HG03432 (cell line): ENCODE results near the gene PBX1.
A peak's percentile ranks its signal among the peaks of the same experiment; 100 is the strongest.

Experiments
- ATAC-seq: cut with Tn5 transposase; IDR thresholded peaks from one replicate; pipeline ENCODE4 v1.9.1; 2021; ENCODE audit warnings: mild to moderate bottlenecking, moderate library complexity; ENCODE audit not compliant: unreplicated experiment

PBX1 gene

DNA sequence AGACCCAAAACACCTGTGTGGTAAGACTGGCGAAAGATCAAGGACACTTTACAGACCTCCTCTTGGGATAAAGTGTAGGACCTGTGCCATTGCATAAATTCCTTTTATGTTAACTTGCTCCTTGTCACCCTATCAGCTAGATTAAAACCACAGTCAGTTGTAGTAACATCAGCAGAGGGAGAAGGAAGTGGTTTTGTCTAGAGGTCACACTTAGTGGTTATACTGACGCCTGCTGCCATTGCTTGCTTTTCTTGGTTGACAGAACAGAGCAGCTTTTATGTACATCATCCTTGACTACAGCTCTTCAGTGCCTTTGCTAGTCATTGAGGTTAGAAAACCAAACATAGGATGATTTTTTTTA, 101.4 kb downstream of the PBX1 start:
- peak; percentile 85 for ATAC-seq

DNA sequence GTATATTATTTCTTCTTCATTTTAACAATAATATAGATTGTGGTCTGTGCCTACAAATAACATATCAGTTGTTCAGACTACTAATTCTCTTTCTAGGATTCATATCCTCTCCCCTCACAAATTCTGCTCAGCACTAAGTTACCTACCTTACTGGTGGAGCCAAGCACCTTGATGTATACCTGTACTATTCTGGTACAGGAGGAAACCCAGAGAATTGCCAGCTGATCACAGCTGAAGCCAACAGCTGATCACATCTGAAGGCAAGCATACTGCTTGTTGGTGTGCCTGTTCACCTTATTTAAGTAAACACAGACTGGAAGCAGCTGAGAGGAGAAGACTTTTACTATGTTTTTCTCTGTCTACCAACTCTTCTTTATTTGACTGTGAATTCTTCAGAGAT, 101.8 kb downstream of the PBX1 start:
- ATAC-seq = no peak

DNA sequence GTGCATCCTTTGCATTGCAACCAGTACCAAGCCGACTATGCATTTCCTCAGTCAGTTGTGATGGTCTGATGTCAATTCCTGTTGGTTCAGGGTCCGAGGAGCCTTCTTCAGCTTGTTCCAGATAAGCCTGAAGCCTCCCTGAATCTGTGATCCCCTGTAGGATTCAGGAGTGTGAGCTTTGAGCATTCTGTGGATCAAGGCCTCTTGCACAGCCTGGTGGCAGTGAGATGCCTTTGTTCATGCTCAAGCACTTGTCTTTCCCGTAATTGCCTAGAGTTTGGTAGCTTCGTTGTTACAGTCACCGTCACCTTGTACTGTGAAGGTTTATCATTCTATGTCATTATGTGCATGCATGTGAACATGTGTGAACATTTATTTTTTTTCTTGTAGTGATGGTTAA, 103.5 kb downstream of the PBX1 start:
- ATAC-seq = no peak

DNA sequence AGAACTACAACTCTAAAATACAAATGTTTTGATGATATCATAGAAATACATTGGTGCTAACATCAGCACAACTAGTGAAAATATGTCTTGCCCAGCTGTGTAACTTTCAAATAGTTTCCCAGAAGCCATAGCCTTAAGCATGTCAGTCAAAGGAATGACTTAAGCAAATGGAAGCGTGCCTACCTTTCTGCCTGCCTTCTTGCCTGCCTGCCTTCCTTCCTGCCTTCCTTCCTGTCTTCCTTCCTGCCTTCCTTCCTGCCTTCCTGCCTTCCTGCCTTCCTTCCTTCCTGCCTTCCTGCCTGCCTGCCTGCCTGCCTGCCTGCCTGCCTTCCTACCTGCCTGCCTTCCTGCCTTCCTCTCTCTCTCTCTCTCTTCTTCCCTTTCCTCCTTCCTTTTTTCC, 104.0 kb downstream of the PBX1 start:
- no peak for ATAC-seq

DNA sequence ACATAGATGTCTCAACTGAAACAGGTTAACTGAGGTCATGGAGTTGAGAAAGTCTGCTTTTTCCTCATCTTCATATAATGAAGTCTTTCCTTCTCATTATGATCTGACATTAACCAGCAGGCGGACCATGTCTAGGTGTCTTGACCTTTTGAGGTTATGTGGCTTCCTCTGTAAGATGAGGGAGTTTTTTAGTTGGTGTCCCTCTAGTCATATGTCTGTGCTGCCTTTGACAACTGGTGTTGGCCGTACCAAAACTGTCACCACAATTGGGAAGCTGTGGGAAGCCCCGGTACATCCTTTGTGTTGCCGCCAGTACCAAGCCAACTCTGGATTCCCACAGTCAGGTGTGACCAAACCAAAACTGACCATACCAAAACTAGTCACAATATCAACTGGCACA, 105.1 kb downstream of the PBX1 start:
- ATAC-seq = peak; percentile 39

DNA sequence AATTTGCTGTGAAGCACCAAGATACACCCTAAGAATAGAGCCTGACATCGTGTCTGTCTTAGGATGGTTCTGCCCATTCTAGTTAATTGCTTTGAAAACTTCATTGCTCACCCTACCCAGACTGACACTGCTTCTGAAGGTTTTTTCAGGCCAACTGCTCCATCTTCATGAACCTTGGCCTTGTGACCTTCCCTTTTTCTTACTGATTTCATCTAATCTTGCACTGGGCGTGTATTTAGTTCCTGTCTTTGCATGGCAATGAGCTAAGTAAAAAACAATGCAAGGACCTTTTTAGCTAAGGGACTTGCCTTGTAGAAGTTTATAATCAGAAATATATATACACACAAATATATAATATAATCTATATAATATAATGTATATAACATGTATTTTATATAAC, 108.0 kb downstream of the PBX1 start:
- ATAC-seq = no peak

DNA sequence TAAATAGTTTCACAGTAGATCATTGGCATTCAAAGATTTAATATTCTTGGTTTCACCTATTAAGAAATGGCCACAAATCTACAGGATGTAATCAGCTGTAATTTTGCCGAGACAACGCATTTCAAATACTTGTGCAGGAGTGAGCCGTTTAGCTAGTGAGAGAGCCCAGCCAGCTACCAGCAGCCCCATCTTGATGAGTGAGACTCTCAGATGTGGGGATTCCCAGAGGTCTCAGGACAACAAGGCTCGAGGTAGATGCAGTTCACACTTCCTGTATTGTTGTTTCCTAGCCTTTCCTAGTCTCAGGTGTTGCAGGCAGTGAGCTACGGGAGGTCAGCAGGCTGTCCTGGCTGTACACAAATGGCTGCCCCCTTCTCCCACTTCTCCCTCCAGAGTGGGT, 108.6 kb downstream of the PBX1 start:
- ATAC-seq = no peak

DNA sequence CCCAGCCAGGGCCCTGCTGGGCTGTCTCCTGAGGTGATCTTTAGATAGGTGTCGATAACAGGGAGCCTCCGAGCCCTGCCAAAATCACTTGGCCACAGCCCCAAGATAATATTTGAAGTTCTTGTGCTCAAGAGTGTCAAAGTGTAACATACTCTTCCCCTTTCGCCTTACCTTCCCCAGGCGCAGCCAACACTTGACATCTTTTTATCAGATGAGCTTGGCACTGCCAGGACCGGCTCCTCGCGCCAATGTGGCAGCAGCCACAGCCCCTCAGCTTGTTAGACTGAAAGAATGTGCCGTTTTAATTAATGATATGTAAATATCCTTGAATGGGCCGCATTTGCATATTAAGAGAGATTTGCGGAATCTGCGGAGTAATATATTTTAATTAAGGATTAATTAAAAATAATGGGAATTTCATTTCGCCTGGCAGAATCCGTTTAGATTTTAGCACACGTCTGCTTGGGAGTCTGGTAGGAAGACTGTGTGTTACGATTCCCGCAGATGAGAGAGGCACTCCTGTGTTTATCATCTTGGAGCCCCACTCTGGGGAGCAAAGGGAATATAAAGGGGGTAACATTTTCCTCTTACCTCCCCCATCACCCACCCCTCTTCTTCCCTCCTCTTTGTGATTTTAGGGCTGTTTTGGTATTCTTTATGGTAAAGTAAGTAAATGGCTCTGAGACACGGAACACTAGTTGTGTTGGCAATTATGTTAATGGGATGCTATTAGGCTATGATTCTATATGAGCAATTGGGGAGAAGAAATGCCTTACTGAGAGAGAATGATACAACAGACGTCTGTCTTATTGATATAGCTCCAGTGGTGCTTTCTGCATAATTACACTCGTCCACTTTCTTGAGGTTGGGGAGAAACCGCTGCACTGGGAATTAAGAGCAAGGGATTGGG, 109.8 kb downstream of the PBX1 start:
- no peak for ATAC-seq

DNA sequence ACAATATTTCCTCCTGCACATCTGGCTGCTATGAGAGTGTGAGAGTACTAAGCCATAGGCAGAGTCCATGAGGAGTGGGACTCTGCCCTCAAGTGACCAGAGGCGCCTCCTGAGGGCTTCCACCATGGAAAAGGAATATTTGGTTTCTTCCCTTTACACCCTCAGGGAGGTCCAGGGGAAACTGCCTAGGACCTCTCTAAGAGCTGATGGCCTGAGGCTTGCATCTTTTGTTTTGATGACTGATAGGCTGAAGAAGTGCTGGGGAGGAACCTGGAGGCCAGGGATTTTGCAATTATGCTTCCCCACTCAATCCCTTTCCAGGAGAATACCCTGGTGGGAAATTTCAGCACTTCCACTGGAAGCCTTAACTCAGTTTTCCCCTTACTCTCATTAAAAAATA, 111.0 kb downstream of the PBX1 start:
- no peak for ATAC-seq

DNA sequence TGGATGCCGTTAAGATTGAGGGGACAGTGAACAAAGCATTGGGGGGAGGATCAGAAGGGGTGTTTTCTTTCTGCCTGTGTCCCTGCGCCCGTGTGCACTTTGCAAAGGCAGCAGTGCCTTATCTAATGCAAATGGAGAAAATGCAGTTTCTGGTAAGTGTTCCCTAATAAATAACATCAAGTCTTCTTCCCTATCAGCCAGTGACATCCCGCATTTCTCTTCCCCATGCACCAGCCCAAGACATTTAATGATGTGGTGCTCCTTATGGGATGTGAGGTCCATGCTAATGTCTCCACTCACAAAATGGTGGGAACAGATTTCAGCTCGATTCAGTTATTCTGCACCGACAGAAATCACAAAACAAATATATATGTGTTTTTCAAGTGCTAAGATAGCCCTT, 111.8 kb downstream of the PBX1 start:
- ATAC-seq = no peak

DNA sequence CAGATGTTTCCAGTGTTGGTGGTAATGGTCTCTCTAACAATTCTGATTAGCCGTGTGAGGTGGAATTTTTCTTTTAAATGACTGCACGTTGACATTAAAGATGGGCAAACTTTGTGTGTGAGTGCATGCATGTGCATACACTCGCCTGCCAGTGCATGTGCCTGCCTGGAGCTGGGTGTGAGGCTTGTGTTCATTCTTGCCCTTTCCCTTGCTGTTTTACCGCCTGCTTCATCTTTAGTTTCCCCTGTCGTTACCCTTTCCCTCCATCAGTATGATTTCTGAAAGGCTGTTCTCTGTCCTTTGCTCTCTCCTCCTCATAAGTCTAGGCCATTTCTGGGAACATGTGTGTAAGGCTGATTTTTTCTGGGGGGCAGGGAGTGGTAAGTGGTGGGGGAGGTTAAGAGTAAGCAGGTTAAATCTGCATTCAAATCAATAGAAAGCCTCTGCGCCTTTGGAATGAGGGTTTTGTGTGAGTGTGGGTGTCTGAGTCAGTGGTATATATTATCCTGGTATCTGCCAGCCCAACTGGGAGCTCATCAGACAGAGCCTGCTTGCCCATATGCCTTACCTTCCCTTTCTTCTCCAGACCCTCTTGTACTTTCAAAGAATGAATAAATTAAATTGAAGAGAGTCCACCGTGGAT, 112.5 kb downstream of the PBX1 start:
- no peak for ATAC-seq

DNA sequence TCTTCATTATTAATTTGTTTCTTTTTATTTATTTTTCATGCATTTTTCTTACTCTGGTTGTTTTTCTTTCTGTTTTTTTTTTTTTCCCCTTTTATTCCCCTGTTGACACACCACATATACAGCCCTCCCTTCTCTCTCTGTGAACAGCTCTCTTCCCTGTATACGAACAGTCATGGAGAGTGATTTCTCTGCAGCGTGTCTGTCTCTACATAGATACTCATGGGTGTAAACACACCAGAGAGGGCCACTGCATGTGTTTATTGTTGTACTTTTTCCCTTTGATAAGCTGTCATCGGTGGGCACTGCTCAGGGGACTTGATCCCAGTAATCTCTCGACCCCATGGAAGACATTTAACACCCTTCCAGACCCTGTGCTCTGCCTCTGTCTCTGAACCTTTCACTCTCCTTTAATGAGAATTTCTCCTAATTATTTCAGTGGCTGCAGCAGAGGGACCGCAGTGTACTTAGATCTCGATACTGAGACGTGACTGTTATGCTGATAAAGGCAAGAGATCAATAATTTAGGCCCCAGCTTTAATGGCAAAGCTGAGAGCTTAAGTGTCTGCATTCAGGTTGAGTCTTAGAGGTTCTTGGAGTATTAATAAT, 113.1 kb downstream of the PBX1 start:
- ATAC-seq = no peak

DNA sequence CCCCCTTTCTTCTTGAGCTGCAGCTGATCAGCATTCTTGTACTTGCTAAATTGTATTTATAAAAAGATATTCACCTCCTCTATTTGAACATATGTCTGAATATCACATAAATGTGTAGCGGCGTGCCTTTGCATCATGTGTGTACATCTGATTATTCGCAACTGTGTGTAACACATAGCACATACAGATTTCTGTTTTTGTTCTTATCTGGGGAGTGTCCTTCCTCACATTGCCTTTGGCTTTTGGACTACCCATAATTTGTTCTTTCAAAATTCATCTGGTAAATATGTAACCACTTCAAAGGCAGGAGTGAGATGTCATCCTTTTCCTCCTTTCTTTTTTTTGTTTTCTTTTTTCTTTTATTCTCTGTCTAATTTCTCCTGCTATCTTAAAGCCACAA, 113.6 kb downstream of the PBX1 start:
- ATAC-seq = no peak

DNA sequence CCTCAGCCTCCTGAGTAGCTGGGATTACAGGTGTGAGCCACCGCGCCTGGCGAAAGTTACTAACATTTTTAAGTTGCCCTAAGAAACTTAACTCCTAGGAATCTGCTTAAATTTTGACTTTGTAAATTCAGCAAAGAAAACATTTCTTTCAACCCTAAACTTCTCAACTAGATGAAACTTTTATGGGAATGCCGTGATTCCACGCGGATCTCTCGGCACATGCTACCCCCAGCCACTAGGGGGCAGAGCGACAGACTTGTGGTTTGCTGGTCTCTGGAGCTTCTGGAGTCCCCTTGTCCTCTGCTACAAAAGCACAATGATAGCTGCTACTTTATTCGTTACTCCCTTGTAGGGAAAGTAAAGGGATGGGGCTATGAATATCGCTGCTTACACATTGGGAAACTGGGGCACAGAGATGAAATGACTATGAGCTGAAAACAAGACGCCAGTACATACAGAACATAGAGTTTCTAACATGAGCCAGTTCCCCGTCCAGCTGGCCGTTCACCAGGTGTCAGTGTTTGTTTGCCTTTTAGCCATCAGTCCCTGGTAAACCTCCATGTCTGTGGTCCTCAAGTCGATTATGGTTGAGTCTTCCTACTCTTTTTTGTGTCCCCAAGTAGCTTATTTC, 114.7 kb downstream of the PBX1 start:
- ATAC-seq = no peak

DNA sequence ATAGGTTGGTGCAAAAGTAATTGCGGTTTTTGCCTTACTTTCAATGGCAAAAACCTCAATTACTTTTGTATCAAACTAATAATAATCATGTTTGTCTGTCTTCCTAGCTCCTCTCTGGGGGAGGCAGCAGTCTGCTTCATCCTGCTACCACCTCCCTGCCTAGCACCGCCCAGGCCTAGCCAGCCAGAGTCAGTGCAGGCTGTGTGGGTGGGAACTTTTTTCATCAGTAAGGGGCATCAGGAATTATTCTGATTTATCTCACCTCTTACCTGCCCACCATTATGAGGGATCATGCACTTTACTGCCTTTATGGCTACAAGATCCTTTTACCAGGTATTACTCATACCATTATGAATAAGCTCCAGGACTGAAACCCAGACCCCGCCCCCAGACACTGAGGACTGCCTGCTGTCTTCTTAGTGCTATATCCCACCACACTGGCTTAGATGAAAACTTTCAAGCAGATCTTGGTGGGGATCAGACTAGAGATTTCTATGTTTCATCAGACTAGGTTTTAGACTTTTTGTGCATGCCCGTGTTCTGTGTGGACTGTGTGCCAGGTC, 116.4 kb downstream of the PBX1 start:
- ATAC-seq = no peak

DNA sequence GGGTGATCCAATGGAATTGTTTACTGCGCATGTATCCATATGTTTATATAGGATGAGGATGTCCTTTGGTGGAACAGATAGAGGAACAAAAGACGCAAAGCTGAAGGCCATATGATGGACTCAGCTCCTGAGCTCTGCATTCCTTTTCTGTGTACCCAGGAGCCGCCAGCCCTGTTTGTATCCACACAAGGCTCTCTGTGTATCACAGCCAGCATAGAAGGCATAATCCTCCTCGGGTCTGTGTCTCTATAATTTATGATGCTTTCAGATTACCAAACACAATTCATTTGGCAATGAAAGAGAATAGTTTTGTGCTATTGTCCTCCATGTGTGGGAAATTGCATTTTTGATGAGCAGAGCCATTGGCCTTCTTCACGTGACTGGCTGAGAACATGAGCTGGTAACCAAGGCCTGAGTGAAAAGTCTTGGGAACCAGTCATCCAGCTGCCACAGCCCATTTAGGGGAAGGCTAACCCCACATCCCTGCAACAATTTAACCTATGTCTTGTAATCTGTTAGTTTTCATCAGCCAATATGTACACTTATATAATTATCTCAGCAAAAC, 119.2 kb downstream of the PBX1 start:
- no peak for ATAC-seq

DNA sequence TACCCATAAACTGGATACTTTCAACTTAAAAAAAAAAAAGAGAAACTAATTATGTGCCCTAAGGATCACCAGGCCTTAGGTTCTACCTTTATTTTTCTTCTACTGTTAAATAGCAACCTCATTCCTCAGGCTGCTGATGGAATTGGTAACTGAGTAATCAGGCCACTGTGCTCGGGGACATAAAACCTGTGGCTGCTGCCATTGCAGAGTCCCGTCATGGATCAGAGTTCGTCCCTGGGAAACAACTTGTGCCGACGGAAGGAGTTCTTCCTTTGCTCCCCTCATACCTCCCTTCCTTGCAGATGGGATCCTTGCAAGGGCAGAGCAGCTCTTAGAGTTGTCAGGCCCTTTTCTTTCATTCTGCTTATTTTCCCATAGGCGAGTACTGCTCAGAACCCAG, 123.6 kb downstream of the PBX1 start:
- no peak for ATAC-seq

DNA sequence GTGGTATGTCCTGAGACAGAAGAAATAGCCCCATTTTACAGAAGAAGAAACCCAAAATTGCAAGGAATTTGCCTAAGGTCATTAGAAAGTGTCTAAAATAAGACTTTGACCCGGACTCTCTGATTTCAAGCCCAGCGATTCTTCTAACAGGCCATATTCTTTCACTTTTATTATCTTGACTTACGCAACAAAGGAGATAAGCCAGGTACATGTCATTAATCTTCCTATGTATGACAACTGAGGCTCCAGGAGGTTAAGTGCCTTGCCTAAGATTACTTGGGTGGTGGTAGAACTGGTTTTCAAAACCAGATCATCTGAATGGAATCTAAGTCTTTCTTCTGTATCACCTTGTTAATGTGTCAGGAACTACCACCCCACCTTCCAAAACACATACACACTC, 124.3 kb downstream of the PBX1 start:
- ATAC-seq = no peak

DNA sequence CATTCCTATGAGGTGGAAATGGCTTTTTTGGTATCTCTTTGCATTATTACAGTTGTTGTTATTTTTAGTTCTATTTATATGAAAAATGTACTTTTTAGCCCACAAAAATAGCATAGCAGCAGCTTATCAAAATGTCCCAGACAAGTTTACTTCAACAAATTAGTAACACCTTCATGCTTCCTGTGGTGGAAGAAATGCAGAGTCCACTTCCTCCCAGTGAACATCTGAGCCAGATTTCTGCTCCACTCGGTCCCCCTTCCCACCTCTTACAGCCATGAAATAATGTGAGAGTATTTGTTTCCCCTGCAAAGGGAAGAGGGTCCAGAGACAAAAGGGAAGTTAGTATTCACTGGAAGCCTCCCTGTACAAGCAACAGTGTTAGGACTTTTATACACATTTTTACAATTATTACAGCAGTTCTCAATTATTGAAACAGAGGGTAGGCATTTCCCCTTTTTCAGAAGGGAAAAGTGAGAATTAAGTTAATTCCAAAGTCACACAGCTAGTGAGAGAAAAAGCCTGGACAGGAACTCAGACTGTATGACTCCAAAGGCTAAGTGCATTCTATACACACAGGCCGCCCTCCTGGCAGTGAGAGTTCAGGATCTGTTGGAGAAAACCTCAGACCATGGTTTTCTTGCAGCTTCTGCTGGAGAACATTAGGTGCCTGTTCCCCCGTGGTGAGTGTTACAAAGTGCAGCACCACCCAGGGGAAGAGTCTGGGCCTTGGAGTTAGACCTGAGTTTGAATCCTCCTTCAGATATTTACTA, 126.5 kb downstream of the PBX1 start:
- no peak for ATAC-seq

DNA sequence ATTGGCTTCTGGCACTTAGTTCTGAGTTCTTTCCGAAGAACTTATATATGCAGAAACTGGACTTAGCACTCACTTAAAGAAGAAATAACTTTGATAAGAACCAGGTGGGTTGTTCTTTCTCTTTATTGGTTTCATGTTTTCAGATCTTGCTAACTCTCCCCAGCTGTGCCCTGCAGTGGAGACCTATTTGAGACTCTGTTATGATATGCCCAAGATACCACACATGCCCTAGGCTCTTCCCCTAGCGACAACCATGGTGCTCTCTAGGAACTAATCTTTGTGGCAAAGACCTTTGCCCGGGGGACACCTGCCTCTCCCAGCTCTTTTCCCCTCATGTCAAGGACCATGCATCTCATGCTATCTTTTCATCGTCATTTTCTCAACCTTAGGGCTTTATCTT, 128.8 kb downstream of the PBX1 start:
- ATAC-seq = no peak
